ENCODE measurements around the gene MRPL41.
A peak's percentile ranks its signal among the peaks of the same experiment; 100 is the strongest.

The MRPL41 gene

GRCh38 chr9:137588891-137589290 is 37.2 kb downstream of the MRPL41 start:
- ATAC-seq (ENCODE audit: insufficient read depth, low read depth), result no peak
- Histone ChIP-seq H3K79me2 (ENCODE audit: insufficient read depth, low read length) (peaks cover 29% of the 10 kb centered on the region), H3K27ac (ENCODE audit: low read length) (peak overlapping the region; percentile 50; the same call in 1 of the 2 replicates)

DNA sequence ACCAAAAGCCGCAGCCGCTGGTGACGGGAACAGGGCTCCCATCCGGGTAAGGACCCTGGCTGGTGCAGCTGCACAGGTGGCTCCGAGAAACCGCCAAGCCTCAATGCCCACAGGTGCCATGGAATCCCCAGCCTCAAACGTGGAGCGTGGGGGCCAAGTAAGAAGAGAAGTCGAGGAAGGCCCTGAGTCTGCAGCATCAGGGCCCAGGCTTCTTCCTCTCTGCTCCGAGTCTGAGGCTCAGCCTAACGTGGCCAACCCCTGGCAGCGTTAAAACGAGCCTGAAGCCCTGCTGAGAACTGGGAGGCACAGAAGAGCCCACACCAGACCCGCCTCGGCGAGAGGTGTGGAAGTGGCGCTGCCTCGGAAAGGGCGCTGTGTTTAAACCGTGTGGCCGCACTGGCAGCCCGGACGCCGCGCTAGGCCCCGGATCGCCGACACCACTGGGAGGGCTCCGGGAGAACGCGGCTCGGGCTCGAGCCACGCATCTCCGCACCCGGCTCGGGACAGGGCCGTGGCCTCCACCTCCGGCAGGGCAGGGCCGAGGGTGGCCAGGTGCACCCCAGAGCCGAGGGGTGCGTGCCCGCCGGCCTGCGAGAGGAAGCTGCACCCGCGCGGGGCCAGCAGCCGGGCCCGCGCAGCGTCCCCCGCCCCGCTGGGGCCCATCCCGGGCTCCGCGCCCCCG is 37.9 kb downstream of the MRPL41 start:
- DNase-seq (peak; percentile 38), ATAC-seq (ENCODE audit: insufficient read depth, low read depth) (peak; percentile 25)
- Histone ChIP-seq H3K9ac (ENCODE audit: low read depth, low read length) (peak overlapping the region; percentile 86), H3K79me2 (ENCODE audit: insufficient read depth, low read length) (peaks cover 24% of the 10 kb centered on the region), H3K4me2 (ENCODE audit: insufficient read depth, low read length) (peak overlapping the region; percentile 86), H3K36me3 (ENCODE audit: insufficient read depth, low read length) (peaks cover 43% of the 10 kb centered on the region), H3K27ac (ENCODE audit: low read length) (peak overlapping the region; percentile 50), H3K4me3 (ENCODE audit: low read depth in 1 of 2, low read length in 2 of 2) (peak overlapping the region; percentile 68 to 83), H3K9me3 (ENCODE audit: insufficient read depth, low read length, severe bottlenecking) (no peaks in the 10 kb centered on the region), H2AFZ (ENCODE audit: low read depth, low read length) (no peak overlapping the region), H3K27me3 (ENCODE audit: insufficient read depth, low read length, poor library complexity) (no peaks in the 10 kb centered on the region), H3K4me1 (ENCODE audit: insufficient read depth, low read length) (peaks cover 29% of the 10 kb centered on the region), H4K20me1 (ENCODE audit: insufficient read depth, low read length) (peaks cover 47% of the 10 kb centered on the region)
- no peak for TF ChIP-seq CTCF (IDR thresholded peaks at IDR 0.05; ENCODE audit: borderline replicate concordance, extremely low read depth, low read length, poor library complexity, severe bottlenecking)
- TF ChIP-seq EZH2 (IDR thresholded peaks at IDR 0.05; ENCODE audit: borderline replicate concordance, low read depth, low read length, severe bottlenecking), result no peak

More at GRCh38 chr9:137588891-137589290, 37.2 kb downstream of the MRPL41 start:
- Histone ChIP-seq H4K20me1 (ENCODE audit: insufficient read depth, low read length) (peaks cover 54% of the 10 kb centered on the region), H3K9me3 (ENCODE audit: insufficient read depth, low read length, severe bottlenecking) (no peaks in the 10 kb centered on the region), H3K4me2 (ENCODE audit: insufficient read depth, low read length) (peak overlapping the region; percentile 86), H3K4me3 (ENCODE audit: low read depth in 1 of 2, low read length in 2 of 2) (peak overlapping the region; percentile 68 to 83; a peak in 3 of 4 replicates), H2AFZ (ENCODE audit: low read depth, low read length) (no peak overlapping the region), H3K36me3 (ENCODE audit: insufficient read depth, low read length) (peaks cover 49% of the 10 kb centered on the region), H3K4me1 (ENCODE audit: insufficient read depth, low read length) (peaks cover 29% of the 10 kb centered on the region), H3K9ac (ENCODE audit: low read depth, low read length) (peak overlapping the region; percentile 86), H3K27me3 (ENCODE audit: insufficient read depth, low read length, poor library complexity) (no peaks in the 10 kb centered on the region)
- TF ChIP-seq CTCF (IDR thresholded peaks at IDR 0.05; ENCODE audit: borderline replicate concordance, extremely low read depth, low read length, poor library complexity, severe bottlenecking) (no peak), EZH2 (IDR thresholded peaks at IDR 0.05; ENCODE audit: borderline replicate concordance, low read depth, low read length, severe bottlenecking) (no peak)
- DNase-seq, result no peak

DNA sequence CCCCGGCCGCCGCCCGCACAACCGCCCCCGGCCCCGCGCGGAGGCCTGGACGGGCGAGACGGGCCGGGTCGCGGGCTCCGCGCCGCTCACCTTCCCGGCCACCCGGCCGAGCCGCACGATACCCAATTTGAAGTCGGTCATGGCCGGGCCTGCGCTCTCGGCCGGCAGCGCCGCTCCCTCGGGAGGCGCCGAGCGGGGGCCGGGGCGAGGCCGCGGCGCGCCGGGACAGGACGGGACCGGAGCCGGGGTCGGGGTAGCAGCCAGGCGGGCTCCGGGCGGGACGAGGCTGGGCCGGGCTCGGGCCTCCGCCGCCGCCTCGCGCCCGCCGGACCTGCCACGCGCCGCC is 38.4 kb downstream of the MRPL41 start:
- peak overlapping the region; percentile 58; the same call in 1 of the 2 replicates for H2AFZ ChIP-seq (ENCODE audit: low read depth, low read length)
- peaks cover 41% of the 10 kb centered on the region for H3K36me3 ChIP-seq (ENCODE audit: insufficient read depth, low read length)
- H3K9ac ChIP-seq (ENCODE audit: low read depth, low read length), result peak overlapping the region; percentile 86
- no peaks in the 10 kb centered on the region for H3K9me3 ChIP-seq (ENCODE audit: insufficient read depth, low read length, severe bottlenecking)
- H3K4me2 ChIP-seq (ENCODE audit: insufficient read depth, low read length), result peak overlapping the region; percentile 86
- no peak overlapping the region for H3K27ac ChIP-seq (ENCODE audit: low read length)
- H3K79me2 ChIP-seq (ENCODE audit: insufficient read depth, low read length), result peaks cover 24% of the 10 kb centered on the region
- peaks cover 29% of the 10 kb centered on the region for H3K4me1 ChIP-seq (ENCODE audit: insufficient read depth, low read length)
- peaks cover 46% of the 10 kb centered on the region for H4K20me1 ChIP-seq (ENCODE audit: insufficient read depth, low read length)
- TF ChIP-seq EZH2 (IDR thresholded peaks at IDR 0.05; ENCODE audit: borderline replicate concordance, low read depth, low read length, severe bottlenecking) (no peak), CTCF (IDR thresholded peaks at IDR 0.05; ENCODE audit: borderline replicate concordance, extremely low read depth, low read length, poor library complexity, severe bottlenecking) (no peak)
- ATAC-seq (ENCODE audit: insufficient read depth, low read depth), result no peak; the same call in 2 of the 3 replicates
- no peak for DNase-seq
- H3K27me3 ChIP-seq (ENCODE audit: insufficient read depth, low read length, poor library complexity), result no peaks in the 10 kb centered on the region
- H3K4me3 ChIP-seq (ENCODE audit: low read depth in 1 of 2, low read length in 2 of 2), result peak overlapping the region in 1 of 2 experiments; percentile 83; a peak in 3 of 4 replicates
